K562 (cell line): Measurements from ENCODE around the gene PCBP4. TPM values are rescaled to one million over a fixed set of nuclear protein-coding genes. Genes with fewer than 3 reads are reported as not detected.

Source experiments
- BDP1 ChIP-seq: IDR thresholded peaks from 3 replicates; pipeline ENCODE4 v1.6.1; 2011; ENCODE audit not compliant: insufficient read length, insufficient read depth
- FUS ChIP-seq: fragments of 200-400 bp; formaldehyde crosslinking; optimal IDR thresholded peaks from 2 replicates; pipeline ENCODE3; 2017; ENCODE audit warnings: low read depth, low read length
- HDAC8 ChIP-seq: fragments of 450-650 bp; IDR thresholded peaks from 2 replicates; pipeline ENCODE4 v1.6.1; 2016; ENCODE audit warnings: mild to moderate bottlenecking, missing genetic modification characterization, moderate library complexity, missing compliant biosample characterization
- MECOM ChIP-seq: fragments of 250-450 bp; sonication (Bioruptor Pico); IDR thresholded peaks from 2 replicates; pipeline ENCODE4 v1.8.0; 2022; ENCODE audit warnings: inconsistent platforms
- MEF2D ChIP-seq: conservative IDR thresholded peaks from 2 replicates; pipeline ENCODE4 v1.6.1; 2016; ENCODE audit warnings: low read depth, missing genetic modification characterization, missing compliant biosample characterization
- NFE2L1 ChIP-seq: fragments of 450-650 bp; IDR thresholded peaks from 2 replicates; pipeline ENCODE4 v1.6.1; 2016; ENCODE audit warnings: missing genetic modification characterization, low read depth, mild to moderate bottlenecking, missing compliant biosample characterization, moderate library complexity, borderline replicate concordance
- PHF20 ChIP-seq: fragments of 450-650 bp; IDR thresholded peaks from 2 replicates; pipeline ENCODE4 v1.6.1; 2018; ENCODE audit not compliant: partially characterized antibody
- U2AF2 ChIP-seq: fragments of 200-400 bp; formaldehyde crosslinking; optimal IDR thresholded peaks from 2 replicates; pipeline ENCODE3; 2017; ENCODE audit warnings: low read depth, mild to moderate bottlenecking, low read length
- ZBED1 ChIP-seq: IDR thresholded peaks from 2 replicates; pipeline ENCODE4 v1.6.1; 2014
- ZFP1 ChIP-seq: fragments of 450-650 bp; formaldehyde crosslinking; IDR thresholded peaks from 2 replicates; pipeline ENCODE4 v1.4.0; 2020; ENCODE audit warnings: mild to moderate bottlenecking, mixed read lengths
- ZFP36 ChIP-seq: fragments of 150-350 bp; IDR thresholded peaks from 2 replicates; pipeline ENCODE4 v1.6.1; 2018; ENCODE audit warnings: low read length, low read depth; ENCODE audit not compliant: partially characterized antibody
- polyA plus RNA-seq, 8 experiments: library from polyadenylated mRNA; depleted of rRNA in 4 of 8; stranded (reverse) in 5 of 8; unstranded in 3 of 8; fragments of >200 nt; fragmentation: Nextera tagmentation in 2 of 8; fragmentation: Illumina TruSeq in 1 of 8; extraction: Ambion mirVana in 2 of 8; extraction: Trizol in 1 of 8; gene quantifications; 2 replicates each; pipeline versions ENCODE4 v1.2.1 to v1.2.3, GENCODE V29; 2011 to 2014; ENCODE audit warnings: inconsistent platforms in 1 of 8, missing spikeins in 1 of 8
- total RNA-seq, 7 experiments: library from RNA; depleted of rRNA in 6 of 7; stranded (reverse); fragments of >200 nt in 6 of 7; fragmentation: Illumina TruSeq in 2 of 7; extraction: Trizol in 2 of 7; gene quantifications; 2 replicates each; pipeline versions ENCODE4 v1.2.1 to v1.2.3, GENCODE V29; 2011 to 2021; ENCODE audit warnings: low replicate concordance in 1 of 7
- TF ChIP-seq, protein P1 (sequence below), 2 experiments: fragments of 450-650 bp; IDR thresholded peaks; 2 replicates each; pipeline ENCODE4 v1.6.1; 2016; ENCODE audit warnings: mild to moderate bottlenecking in 2 of 2, borderline replicate concordance in 1 of 2, low read depth in 1 of 2, moderate library complexity in 1 of 2
- TF ChIP-seq, protein P2 (sequence below): IDR thresholded peaks from 3 replicates; pipeline ENCODE4 v1.6.1; 2011; ENCODE audit warnings: borderline replicate concordance, mild to moderate bottlenecking; ENCODE audit not compliant: insufficient read length, insufficient read depth
- TF ChIP-seq, protein P3 (sequence below): sonication (generic); formaldehyde crosslinking; IDR thresholded peaks from 2 replicates; pipeline ENCODE4 v1.9.0; 2022; ENCODE audit warnings: mild to moderate bottlenecking, missing genetic modification reagents
- TF ChIP-seq, protein P4 (sequence below): fragments of 250-450 bp; sonication (Bioruptor Pico); IDR thresholded peaks from 2 replicates; pipeline ENCODE4 v1.9.0; 2021; ENCODE audit warnings: mild to moderate bottlenecking

Gene PCBP4
- total and polyA plus RNA-seq, 9 of the 15 experiments (the other 6 are each of a cell fraction or from before 2014, with no cell fraction given) = 0.06 to 5.8 (median 2.6) TPM

DNA sequence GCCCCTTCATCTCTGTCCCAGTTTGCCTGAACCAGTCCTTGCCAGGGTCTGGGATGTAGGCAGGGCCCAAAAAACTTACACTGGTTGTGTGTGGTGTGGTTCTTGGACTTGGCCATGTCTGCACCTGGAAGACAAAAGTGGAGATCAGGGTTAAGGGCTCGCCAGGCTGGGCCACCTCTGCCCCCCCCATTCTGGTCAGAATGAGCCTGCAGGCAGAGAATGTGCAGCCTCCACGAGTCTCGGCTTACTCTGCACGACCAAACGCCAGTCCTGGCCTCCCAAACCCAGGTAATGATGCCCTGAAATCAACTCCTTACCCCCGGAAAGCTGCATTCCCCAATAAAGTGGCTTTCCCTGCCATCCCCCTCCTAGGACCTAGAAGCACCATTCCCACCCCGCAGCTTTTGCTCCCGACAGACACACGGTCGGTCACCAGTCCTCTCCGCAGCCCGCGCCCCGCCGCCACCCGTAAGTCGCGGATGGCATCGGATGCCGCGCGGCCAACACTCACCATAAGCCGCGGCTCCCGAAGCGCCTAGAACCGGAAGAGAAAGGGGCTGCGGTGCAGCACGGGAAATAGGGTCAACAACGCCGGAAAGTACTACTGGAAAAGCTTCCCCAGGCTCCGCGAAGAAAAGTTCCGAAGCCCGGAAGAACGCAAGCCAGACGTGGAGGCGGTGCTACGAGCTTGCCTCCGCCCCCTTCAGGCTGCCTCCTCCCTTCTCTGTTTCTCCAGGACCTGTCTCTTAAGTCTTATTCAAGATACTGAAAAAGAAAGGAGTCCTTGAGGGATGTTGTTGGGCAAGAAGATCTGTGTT is 28.3 kb upstream of the PCBP4 start, which contains the start of gene RPL29 (continued):
- TF ChIP-seq, protein P1, sequence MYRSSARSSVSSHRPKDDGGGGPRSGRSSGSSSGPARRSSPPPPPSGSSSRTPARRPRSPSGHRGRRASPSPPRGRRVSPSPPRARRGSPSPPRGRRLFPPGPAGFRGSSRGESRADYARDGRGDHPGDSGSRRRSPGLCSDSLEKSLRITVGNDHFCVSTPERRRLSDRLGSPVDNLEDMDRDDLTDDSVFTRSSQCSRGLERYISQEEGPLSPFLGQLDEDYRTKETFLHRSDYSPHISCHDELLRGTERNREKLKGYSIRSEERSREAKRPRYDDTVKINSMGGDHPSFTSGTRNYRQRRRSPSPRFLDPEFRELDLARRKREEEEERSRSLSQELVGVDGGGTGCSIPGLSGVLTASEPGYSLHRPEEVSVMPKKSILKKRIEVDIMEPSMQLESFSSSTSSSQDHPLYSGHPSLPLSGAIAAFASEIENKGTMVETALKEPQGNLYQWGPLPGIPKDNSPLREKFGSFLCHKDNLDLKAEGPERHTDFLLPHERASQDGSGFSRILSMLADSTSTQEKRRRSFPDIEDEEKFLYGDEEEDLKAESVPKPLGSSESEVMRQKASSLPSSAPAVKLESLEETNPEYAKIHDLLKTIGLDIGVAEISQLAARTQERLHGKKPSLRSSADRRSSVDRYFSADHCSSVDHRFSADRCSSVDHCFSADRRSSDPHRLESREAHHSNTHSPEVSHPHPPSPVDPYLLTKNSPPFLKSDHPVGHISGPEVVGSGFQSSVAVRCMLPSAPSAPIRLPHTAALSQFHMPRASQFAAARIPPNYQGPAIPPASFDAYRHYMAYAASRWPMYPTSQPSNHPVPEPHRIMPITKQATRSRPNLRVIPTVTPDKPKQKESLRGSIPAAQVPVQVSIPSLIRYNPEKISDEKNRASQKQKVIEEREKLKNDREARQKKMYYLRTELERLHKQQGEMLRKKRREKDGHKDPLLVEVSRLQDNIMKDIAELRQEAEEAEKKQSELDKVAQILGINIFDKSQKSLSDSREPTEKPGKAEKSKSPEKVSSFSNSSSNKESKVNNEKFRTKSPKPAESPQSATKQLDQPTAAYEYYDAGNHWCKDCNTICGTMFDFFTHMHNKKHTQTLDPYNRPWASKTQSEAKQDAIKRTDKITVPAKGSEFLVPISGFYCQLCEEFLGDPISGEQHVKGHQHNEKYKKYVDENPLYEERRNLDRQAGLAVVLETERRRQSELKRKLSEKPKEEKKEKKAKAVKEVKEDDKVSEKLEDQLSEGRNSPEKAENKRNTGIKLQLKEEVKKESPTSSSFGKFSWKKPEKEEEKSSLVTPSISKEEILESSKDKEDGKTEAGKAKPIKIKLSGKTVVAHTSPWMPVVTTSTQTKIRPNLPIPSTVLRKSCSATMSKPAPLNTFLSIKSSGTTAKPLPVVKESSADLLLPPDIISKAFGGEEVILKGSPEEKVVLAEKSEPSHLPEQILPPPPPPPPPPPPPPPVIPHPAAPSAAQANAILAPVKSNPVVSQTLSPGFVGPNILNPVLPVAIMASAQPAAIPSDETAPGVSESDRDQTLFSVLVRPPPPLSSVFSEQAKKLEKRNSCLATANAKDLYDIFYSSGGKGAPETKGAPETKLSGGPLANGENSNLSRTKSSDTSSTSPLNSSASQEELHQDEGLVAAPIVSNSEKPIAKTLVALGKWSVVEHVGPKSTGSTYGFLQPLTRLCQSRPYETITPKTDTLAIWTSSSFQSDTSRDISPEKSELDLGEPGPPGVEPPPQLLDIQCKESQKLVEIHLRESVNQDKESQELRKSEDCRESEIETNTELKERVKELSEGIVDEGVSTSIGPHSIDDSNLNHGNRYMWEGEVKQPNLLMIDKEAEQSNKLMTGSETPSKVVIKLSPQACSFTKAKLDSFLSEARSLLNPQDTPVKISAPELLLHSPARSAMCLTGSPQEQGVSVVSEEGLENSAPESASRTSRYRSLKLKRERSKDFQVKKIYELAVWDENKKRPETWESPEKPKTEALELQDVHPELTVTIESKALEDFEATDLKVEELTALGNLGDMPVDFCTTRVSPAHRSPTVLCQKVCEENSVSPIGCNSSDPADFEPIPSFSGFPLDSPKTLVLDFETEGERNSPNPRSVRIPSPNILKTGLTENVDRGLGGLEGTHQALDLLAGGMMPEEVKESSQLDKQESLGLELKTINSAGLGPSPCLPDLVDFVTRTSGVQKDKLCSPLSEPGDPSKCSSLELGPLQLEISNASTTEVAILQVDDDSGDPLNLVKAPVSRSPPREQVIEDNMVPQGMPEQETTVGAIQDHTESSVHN (IDR thresholded peaks at IDR 0.05; ENCODE audit: borderline replicate concordance in 1 of 2, low read depth in 1 of 2) = peak in 1 of 2 experiments; percentile 91; a peak in 2 of 4 replicates
- TF ChIP-seq MEF2D (tag) = no peak
- no peak for TF ChIP-seq FUS
- no peak for TF ChIP-seq ZFP36
- TF ChIP-seq MECOM (CRISPR knock-in tag) = no peak
- TF ChIP-seq BDP1 = no peak
- TF ChIP-seq, protein P2, sequence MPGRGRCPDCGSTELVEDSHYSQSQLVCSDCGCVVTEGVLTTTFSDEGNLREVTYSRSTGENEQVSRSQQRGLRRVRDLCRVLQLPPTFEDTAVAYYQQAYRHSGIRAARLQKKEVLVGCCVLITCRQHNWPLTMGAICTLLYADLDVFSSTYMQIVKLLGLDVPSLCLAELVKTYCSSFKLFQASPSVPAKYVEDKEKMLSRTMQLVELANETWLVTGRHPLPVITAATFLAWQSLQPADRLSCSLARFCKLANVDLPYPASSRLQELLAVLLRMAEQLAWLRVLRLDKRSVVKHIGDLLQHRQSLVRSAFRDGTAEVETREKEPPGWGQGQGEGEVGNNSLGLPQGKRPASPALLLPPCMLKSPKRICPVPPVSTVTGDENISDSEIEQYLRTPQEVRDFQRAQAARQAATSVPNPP = no peak
- peak; percentile 98 for TF ChIP-seq PHF20
- TF ChIP-seq U2AF2 = no peak
- TF ChIP-seq, protein P3, sequence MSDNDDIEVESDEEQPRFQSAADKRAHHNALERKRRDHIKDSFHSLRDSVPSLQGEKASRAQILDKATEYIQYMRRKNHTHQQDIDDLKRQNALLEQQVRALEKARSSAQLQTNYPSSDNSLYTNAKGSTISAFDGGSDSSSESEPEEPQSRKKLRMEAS (CRISPR knock-in tag) = peak; percentile 76; the same call in 1 of the 2 replicates
- TF ChIP-seq HDAC8 (tag) = no peak
- TF ChIP-seq NFE2L1 (tag) = no peak
- TF ChIP-seq ZBED1 = peak; percentile 38; the same call in 1 of the 2 replicates
- TF ChIP-seq, protein P4, sequence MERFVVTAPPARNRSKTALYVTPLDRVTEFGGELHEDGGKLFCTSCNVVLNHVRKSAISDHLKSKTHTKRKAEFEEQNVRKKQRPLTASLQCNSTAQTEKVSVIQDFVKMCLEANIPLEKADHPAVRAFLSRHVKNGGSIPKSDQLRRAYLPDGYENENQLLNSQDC (CRISPR knock-in tag) = no peak
- no peak for TF ChIP-seq ZFP1 (CRISPR knock-in tag)
